Esophagus muscularis mucosa (tissue), 4 donors: ENCODE measurements around the gene PRM1. TPM values are rescaled to one million over a fixed set of nuclear protein-coding genes. Genes with fewer than 3 reads are reported as not detected.

ENCODE experiments used
- DNase-seq: peaks from one replicate; pipeline ENCODE4 v3.0.0-alpha.2; 2017; ENCODE audit errors: extremely low spot score
- H3K27ac ChIP-seq, 4 donors: fragments of 200-600 bp; sonication (generic); replicated peaks in 1 of 4; 1 replicate in 3 of 4; 2 replicates in 1 of 4; pipeline ENCODE4 v1.5.1; 2016 to 2019; ENCODE audit warnings: mild to moderate bottlenecking in 1 of 4
- H3K27me3 ChIP-seq, 4 donors: fragments of 200-600 bp; sonication (generic); one replicate each; pipeline versions ENCODE4 v1.5.1 to v1.6.0; 2016 to 2019
- H3K36me3 ChIP-seq, 4 donors: fragments of 200-600 bp; sonication (generic); one replicate each; pipeline ENCODE4 v1.5.1; 2016 to 2019
- H3K4me1 ChIP-seq, 4 donors: fragments of 200-600 bp; sonication (generic); one replicate each; pipeline ENCODE4 v1.5.1; 2016 to 2019
- H3K4me3 ChIP-seq, 4 donors: fragments of 200-600 bp; sonication (generic); 1 replicate in 2 of 4; 2 replicates in 2 of 4; pipeline ENCODE4 v1.5.1; 2016 to 2019; ENCODE audit warnings: mild to moderate bottlenecking in 4 of 4, moderate library complexity in 1 of 4
- H3K9me3 ChIP-seq, 4 donors: fragments of 200-600 bp; sonication (generic); 1 replicate in 3 of 4; 2 replicates in 1 of 4; pipeline ENCODE4 v1.5.1; 2016 to 2019
- CTCF ChIP-seq, 3 experiments: fragments of 200-600 bp in 2 of 3; fragments of 450-650 bp in 1 of 3; sonication (generic) in 2 of 3; IDR thresholded peaks; one replicate each; pipeline ENCODE4 v1.5.1; 2017 to 2019; ENCODE audit warnings: antibody characterized with exemption in 3 of 3, mild to moderate bottlenecking in 2 of 3, moderate library complexity in 1 of 3
- EP300 ChIP-seq: sonication (generic); formaldehyde crosslinking; IDR thresholded peaks from one replicate; pipeline ENCODE4 v1.6.1; 2017; ENCODE audit warnings: antibody characterized with exemption
- POLR2A ChIP-seq: fragments of 450-650 bp; IDR thresholded peaks from one replicate; pipeline ENCODE4 v1.6.1; 2017; ENCODE audit warnings: antibody characterized with exemption, moderate library complexity, mild to moderate bottlenecking, low read depth
- POLR2AphosphoS5 ChIP-seq, 2 donors: sonication (generic); formaldehyde crosslinking; IDR thresholded peaks; one replicate each; pipeline ENCODE4 v1.6.1; 2017; ENCODE audit warnings: antibody characterized with exemption in 2 of 2
- WGBS: methylation state at CpG from one replicate; pipeline ENCODE4 v1.1.5; 2018; 5-methylcytosine and 5-hydroxymethylcytosine counted together
- intact Hi-C: fragments of 100-400 bp; cut with DNase I; formaldehyde crosslinking; loops from one replicate; pipeline ENCODE4 v1.15.1; 2023
- total RNA-seq, 4 donors: library from RNA; depleted of rRNA; stranded (reverse); fragments of >200 nt; gene quantifications; one replicate each; pipeline versions ENCODE4 v1.1.0 to v1.2.1, GENCODE V29; 2016

Gene PRM1
- total RNA-seq, 4 donors from 2014 or later = not detected

GRCh38 chr16:11313493-11314308 is 32.6 kb upstream of the PRM1 start:
- WGBS = 95% methylated on average over 9 of the region's 9 CpGs
- no peak for TF ChIP-seq POLR2AphosphoS5 (IDR thresholded peaks at IDR 0.05)
- TF ChIP-seq POLR2A = no peak
- TF ChIP-seq EP300 = no peak
- no peak for TF ChIP-seq CTCF (IDR thresholded peaks at IDR 0.05)
- Histone ChIP-seq H3K36me3 (no peaks in the 10 kb centered on the region), H3K9me3 (no peaks in the 10 kb centered on the region), H3K4me1 (peaks cover 0 to 12% (median 3%) of the 10 kb centered on the region in 4 donors), H3K27ac (no peak overlapping the region), H3K4me3 (no peak overlapping the region), H3K27me3 (peaks cover 0 to 6% (median 0%) of the 10 kb centered on the region in 4 donors)
- intact Hi-C loops = no loop called here
- no peak for DNase-seq

- no peak for TF ChIP-seq POLR2AphosphoS5 (IDR thresholded peaks at IDR 0.05)
- TF ChIP-seq EP300 = no peak
- no peak for TF ChIP-seq POLR2A
- no peak for TF ChIP-seq CTCF (IDR thresholded peaks at IDR 0.05)
- Histone ChIP-seq H3K4me1 (peaks cover 0 to 12% (median 3%) of the 10 kb centered on the region in 4 donors), H3K27me3 (peaks cover 0 to 6% (median 0%) of the 10 kb centered on the region in 4 donors), H3K27ac (no peak overlapping the region), H3K4me3 (no peak overlapping the region), H3K9me3 (no peaks in the 10 kb centered on the region), H3K36me3 (no peaks in the 10 kb centered on the region)
- DNase-seq = no peak
- 73% methylated on average over 8 of the region's 8 CpGs for WGBS
- intact Hi-C loops = no loop called here
These were observed 31.8 kb upstream of the PRM1 start for GRCh38 chr16:11312718-11313492.

GRCh38 chr16:11310997-11311561 is 29.9 kb upstream of the PRM1 start:
- Histone ChIP-seq H3K4me1 (peaks cover 0 to 12% (median 3%) of the 10 kb centered on the region in 4 donors), H3K4me3 (no peak overlapping the region), H3K27me3 (no peaks in the 10 kb centered on the region), H3K36me3 (no peaks in the 10 kb centered on the region), H3K27ac (no peak overlapping the region), H3K9me3 (no peaks in the 10 kb centered on the region)
- DNase-seq = no peak
- intact Hi-C loops = no loop called here
- TF ChIP-seq CTCF (IDR thresholded peaks at IDR 0.05) = no peak
- TF ChIP-seq POLR2A = no peak
- TF ChIP-seq EP300 = no peak
- TF ChIP-seq POLR2AphosphoS5 (IDR thresholded peaks at IDR 0.05) = no peak
- WGBS = 81% methylated on average over 9 of the region's 10 CpGs

GRCh38 chr16:11310634-11310977 is 29.5 kb upstream of the PRM1 start:
- Histone ChIP-seq H3K27ac (no peak overlapping the region), H3K9me3 (no peaks in the 10 kb centered on the region), H3K36me3 (no peaks in the 10 kb centered on the region), H3K4me1 (peaks cover 0 to 10% (median 3%) of the 10 kb centered on the region in 4 donors), H3K27me3 (no peaks in the 10 kb centered on the region), H3K4me3 (no peak overlapping the region)
- WGBS = 84% methylated on average over 3 of the region's 3 CpGs
- no peak for TF ChIP-seq EP300
- no peak for TF ChIP-seq POLR2AphosphoS5 (IDR thresholded peaks at IDR 0.05)
- no peak for TF ChIP-seq POLR2A
- no peak for TF ChIP-seq CTCF (IDR thresholded peaks at IDR 0.05)
- DNase-seq = no peak
- intact Hi-C loops = no loop called here
